Testis (tissue), 2 donors: ENCODE data around the gene MMP24.
A peak's percentile ranks its signal among the peaks of the same experiment; 100 is the strongest.

Experiments
- CTCF ChIP-seq, 3 experiments: fragments of 450-650 bp in 2 of 3; fragments of 200-600 bp in 1 of 3; sonication (generic) in 1 of 3; IDR thresholded peaks; one replicate each; pipeline ENCODE4 v1.5.1; 2016 to 2019; ENCODE audit warnings: antibody characterized with exemption in 3 of 3, mild to moderate bottlenecking in 2 of 3, moderate library complexity in 1 of 3
- POLR2A ChIP-seq: fragments of 450-650 bp; IDR thresholded peaks from one replicate; pipeline ENCODE4 v1.6.1; 2017; ENCODE audit warnings: antibody characterized with exemption, mild to moderate bottlenecking, moderate library complexity

GRCh38 chr20:35277531-35278395 is 51.3 kb downstream of the MMP24 start, which contains the start of gene MMP24OS:
- TF ChIP-seq POLR2A (no peak), CTCF (IDR thresholded peaks at IDR 0.05) (peak in 1 of 3 experiments; percentile 13)
